ENCODE data around the gene UBE2D2. TPM values are rescaled to one million over a fixed set of nuclear protein-coding genes. Genes with fewer than 3 reads are reported as not detected.
A peak's percentile ranks its signal among the peaks of the same experiment; 100 is the strongest.

Gene UBE2D2
- total and polyA plus RNA-seq, 11 donors = 84.6 to 148 (median 128) TPM

GRCh38 chr5:139670369-139671095, 109.4 kb downstream of the UBE2D2 start:
- peak in 1 of 5 donors; percentile 29 for DNase-seq
- Histone ChIP-seq H3K4me3 (peak overlapping the region in 9 of 12 donors; percentile 49 to 67 (median 61)), H3K27ac (peak overlapping the region; percentile 93 to 98 (median 95)), H3K9me3 (no peaks in the 10 kb centered on the region), H3K27me3 (no peaks in the 10 kb centered on the region), H3K4me1 (peaks cover 18 to 100% (median 91%) of the 10 kb centered on the region in 12 donors), H3K36me3 (no peaks in the 10 kb centered on the region)
- peak in 3 of 4 donors; percentile 9 to 33 (median 27) for ATAC-seq
- intact Hi-C loops (cut with DNase I) = loop anchor here in 2 of 10 donors (2.0 kb wide), 2 partner anchors 18 to 34 kb away; no protein-coding TSS in a partner anchor
- TF ChIP-seq, protein P1, sequence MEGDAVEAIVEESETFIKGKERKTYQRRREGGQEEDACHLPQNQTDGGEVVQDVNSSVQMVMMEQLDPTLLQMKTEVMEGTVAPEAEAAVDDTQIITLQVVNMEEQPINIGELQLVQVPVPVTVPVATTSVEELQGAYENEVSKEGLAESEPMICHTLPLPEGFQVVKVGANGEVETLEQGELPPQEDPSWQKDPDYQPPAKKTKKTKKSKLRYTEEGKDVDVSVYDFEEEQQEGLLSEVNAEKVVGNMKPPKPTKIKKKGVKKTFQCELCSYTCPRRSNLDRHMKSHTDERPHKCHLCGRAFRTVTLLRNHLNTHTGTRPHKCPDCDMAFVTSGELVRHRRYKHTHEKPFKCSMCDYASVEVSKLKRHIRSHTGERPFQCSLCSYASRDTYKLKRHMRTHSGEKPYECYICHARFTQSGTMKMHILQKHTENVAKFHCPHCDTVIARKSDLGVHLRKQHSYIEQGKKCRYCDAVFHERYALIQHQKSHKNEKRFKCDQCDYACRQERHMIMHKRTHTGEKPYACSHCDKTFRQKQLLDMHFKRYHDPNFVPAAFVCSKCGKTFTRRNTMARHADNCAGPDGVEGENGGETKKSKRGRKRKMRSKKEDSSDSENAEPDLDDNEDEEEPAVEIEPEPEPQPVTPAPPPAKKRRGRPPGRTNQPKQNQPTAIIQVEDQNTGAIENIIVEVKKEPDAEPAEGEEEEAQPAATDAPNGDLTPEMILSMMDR (IDR thresholded peaks at IDR 0.05) = peak in 6 of 12 donors; percentile 22 to 47 (median 28)
- TF ChIP-seq POLR2A (IDR thresholded peaks at IDR 0.05) = no peak
- WGBS, 4 donors = 50 to 58% (median 57%) methylated on average over 12 to 16 of the region's 16 CpGs

GRCh38 chr5:139671096-139671841, 110.1 kb downstream of the UBE2D2 start:
- Histone ChIP-seq H3K27me3 (no peaks in the 10 kb centered on the region), H3K36me3 (no peaks in the 10 kb centered on the region), H3K4me3 (peak overlapping the region in 8 of 12 donors; percentile 6 to 25 (median 15)), H3K9me3 (no peaks in the 10 kb centered on the region), H3K4me1 (peaks cover 18 to 97% (median 86%) of the 10 kb centered on the region in 12 donors), H3K27ac (peak overlapping the region; percentile 54 to 98 (median 94))
- intact Hi-C loops (cut with DNase I) = loop anchor here in 2 of 10 donors (2.0 kb wide), 2 partner anchors 18 to 34 kb away; no protein-coding TSS in a partner anchor
- DNase-seq (peak in 4 of 5 donors; percentile 50 to 83 (median 62)), ATAC-seq (peak in 2 of 4 donors; percentile 26 to 34)
- no peak for TF ChIP-seq POLR2A (IDR thresholded peaks at IDR 0.05)
- TF ChIP-seq, protein P1 (IDR thresholded peaks at IDR 0.05) = no peak
- 20 to 41% (median 33%) methylated on average over 1 to 20 of the region's 20 CpGs for WGBS, 4 donors

DNA sequence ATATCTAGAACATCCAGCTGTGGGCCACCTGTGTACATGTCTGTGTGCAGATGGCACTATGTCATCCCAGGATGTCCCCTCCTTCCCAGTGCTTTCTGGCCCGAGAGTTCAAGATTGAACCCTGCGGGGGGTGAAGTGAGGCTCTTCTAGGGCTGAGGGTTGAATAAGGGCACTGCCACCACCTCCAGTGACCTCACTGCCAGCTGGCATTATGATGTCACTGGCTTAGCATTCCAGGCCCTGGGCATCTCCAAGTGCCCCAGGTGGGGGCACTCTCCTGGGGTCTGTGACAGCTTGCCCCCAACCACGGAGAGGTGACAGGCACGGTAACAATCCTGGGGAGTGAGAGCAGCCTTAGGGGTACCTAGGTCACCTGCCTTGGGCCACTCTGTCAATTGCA, 114.1 kb downstream of the UBE2D2 start:
- no peaks in the 10 kb centered on the region for H3K9me3 ChIP-seq
- no peak overlapping the region for H3K4me3 ChIP-seq
- intact Hi-C loops (cut with DNase I) = no loop called here
- H3K27me3 ChIP-seq = no peaks in the 10 kb centered on the region
- DNase-seq (no peak), ATAC-seq (no peak)
- H3K36me3 ChIP-seq = peaks cover 0 to 5% (median 0%) of the 10 kb centered on the region in 9 donors
- peak overlapping the region in 5 of 12 donors; percentile 16 to 49 (median 39) for H3K27ac ChIP-seq
- WGBS, 4 donors = 62 to 71% (median 64%) methylated on average over 4 of the region's 4 CpGs
- peaks cover 18 to 95% (median 73%) of the 10 kb centered on the region in 12 donors for H3K4me1 ChIP-seq
- TF ChIP-seq POLR2A (IDR thresholded peaks at IDR 0.05) = no peak
- TF ChIP-seq, protein P1 (IDR thresholded peaks at IDR 0.05) = no peak

DNA sequence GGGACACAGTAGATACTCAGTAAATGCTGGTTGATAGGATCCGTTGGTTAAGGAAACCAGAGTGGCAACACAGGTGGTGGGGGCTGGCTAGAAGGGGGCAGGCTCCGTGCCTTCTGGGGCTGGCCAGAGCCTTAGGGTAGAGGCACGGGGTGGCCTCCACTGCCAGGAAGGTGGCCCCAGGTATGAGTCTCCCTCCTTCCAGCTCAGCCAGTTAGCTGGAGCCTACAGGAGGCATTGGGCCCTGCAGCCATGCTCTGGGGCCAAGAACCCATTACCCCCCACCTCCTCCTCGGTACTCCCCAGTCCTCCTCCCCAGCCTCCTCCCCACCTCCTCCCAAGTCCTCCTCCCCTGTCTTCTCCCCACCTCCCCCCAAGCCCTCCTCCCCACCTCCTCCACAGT, 114.7 kb downstream of the UBE2D2 start:
- H3K4me1 ChIP-seq = peaks cover 14 to 89% (median 67%) of the 10 kb centered on the region in 12 donors
- no peak for ATAC-seq
- TF ChIP-seq, protein P1 (IDR thresholded peaks at IDR 0.05) = no peak
- no peak for TF ChIP-seq POLR2A (IDR thresholded peaks at IDR 0.05)
- WGBS, 4 donors = 77 to 85% (median 83%) methylated on average over 4 of the region's 4 CpGs
- intact Hi-C loops (cut with DNase I) = no loop called here
- no peak for DNase-seq
- peaks cover 0 to 11% (median 6%) of the 10 kb centered on the region in 9 donors for H3K36me3 ChIP-seq
- H3K27me3 ChIP-seq = no peaks in the 10 kb centered on the region
- peak overlapping the region in 4 of 12 donors; percentile 16 to 49 (median 34) for H3K27ac ChIP-seq
- no peaks in the 10 kb centered on the region for H3K9me3 ChIP-seq
- H3K4me3 ChIP-seq = no peak overlapping the region

Data from heart left ventricle (tissue), 16 donors.